Measurements from ENCODE around the gene PHACTR3.

The PHACTR3 gene

GRCh38 chr20:59740621-59741020 lies 136.3 kb downstream of the PHACTR3 start:
- DNase-seq: no peak

- no peak for DNase-seq
Observed at GRCh38 chr20:59741073-59741472, 136.7 kb downstream of the PHACTR3 start.

GRCh38 chr20:59742351-59743095 lies 138.2 kb downstream of the PHACTR3 start:
- no peak for DNase-seq

GRCh38 chr20:59743308-59743707 lies 139.0 kb downstream of the PHACTR3 start:
- DNase-seq: no peak

GRCh38 chr20:59743767-59744485 lies 139.6 kb downstream of the PHACTR3 start:
- no peak for DNase-seq

GRCh38 chr20:59744756-59745155 lies 140.4 kb downstream of the PHACTR3 start:
- no peak for DNase-seq

GRCh38 chr20:59745201-59745600 lies 140.9 kb downstream of the PHACTR3 start:
- no peak for DNase-seq

GRCh38 chr20:59745716-59746115 lies 141.4 kb downstream of the PHACTR3 start:
- DNase-seq: no peak

- DNase-seq: no peak
Observed at GRCh38 chr20:59746155-59746554, 141.8 kb downstream of the PHACTR3 start.

- DNase-seq: no peak
Observed at GRCh38 chr20:59747671-59748515, 143.6 kb downstream of the PHACTR3 start.

GRCh38 chr20:59748619-59749191 lies 144.4 kb downstream of the PHACTR3 start:
- DNase-seq: no peak

- DNase-seq: no peak
Observed at GRCh38 chr20:59749301-59749700, 145.0 kb downstream of the PHACTR3 start.

GRCh38 chr20:59750209-59750840 lies 146.0 kb downstream of the PHACTR3 start:
- no peak for DNase-seq

- no peak for DNase-seq
Observed at GRCh38 chr20:59751075-59751711, 146.9 kb downstream of the PHACTR3 start.

GRCh38 chr20:59752101-59752586 lies 147.8 kb downstream of the PHACTR3 start:
- no peak for DNase-seq

GRCh38 chr20:59752704-59753460 lies 148.5 kb downstream of the PHACTR3 start:
- DNase-seq: no peak

- DNase-seq: no peak
Observed at GRCh38 chr20:59753836-59754235, 149.5 kb downstream of the PHACTR3 start.

- DNase-seq: no peak
Observed at GRCh38 chr20:59754551-59754950, 150.2 kb downstream of the PHACTR3 start.

GRCh38 chr20:59756241-59756640 lies 151.9 kb downstream of the PHACTR3 start:
- no peak for DNase-seq

GRCh38 chr20:59764037-59764436 lies 159.7 kb downstream of the PHACTR3 start:
- DNase-seq: no peak

- no peak for DNase-seq
Observed at GRCh38 chr20:59765599-59766177, 161.3 kb downstream of the PHACTR3 start.
